ENCODE data around the gene WDR20. TPM values are rescaled to one million over a fixed set of nuclear protein-coding genes. Genes with fewer than 3 reads are reported as not detected.
"Not testable (repeated sequence)": the region's sequence is repeated elsewhere in the genome, so short reads cannot be mapped to it uniquely, and the experiment has no call there.

WDR20 gene
- total and polyA plus RNA-seq, 2 experiments from 2014 or later: 15.1 to 24.9 TPM

DNA sequence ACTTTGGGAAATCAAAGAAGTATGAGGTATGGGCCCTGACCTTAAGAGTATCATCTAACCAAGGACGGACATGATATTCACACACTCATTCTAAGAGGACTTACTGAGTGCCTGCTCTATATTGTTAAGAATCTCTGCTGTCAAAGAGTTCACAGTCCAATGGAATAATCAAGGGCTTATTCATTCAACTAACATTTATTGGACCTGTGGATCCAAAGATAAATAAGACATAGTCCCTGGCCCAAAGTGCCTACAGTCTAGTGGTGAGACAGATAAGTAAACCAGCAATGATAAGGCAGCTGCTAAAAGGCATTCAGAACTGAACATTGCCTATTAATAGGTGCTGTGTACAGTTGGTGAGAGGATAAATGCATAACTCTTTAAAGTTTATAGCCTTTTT lies 11.0 kb downstream of the WDR20 start:
- Histone ChIP-seq H3K4me3 (no peak overlapping the region), H3K27me3 (replicated peaks; ENCODE audit: insufficient read depth) (no peaks in the 10 kb centered on the region), H2AFZ (no peak overlapping the region), H3K4me2 (ENCODE audit: unreplicated experiment) (no peak overlapping the region), H3K4me1 (ENCODE audit: insufficient read depth) (peaks cover 12% of the 10 kb centered on the region), H3K79me2 (ENCODE audit: insufficient read depth) (peaks cover 100% of the 10 kb centered on the region), H3K36me3 (ENCODE audit: low read depth) (no peaks in the 10 kb centered on the region), H3K9me3 (ENCODE audit: low read depth) (no peaks in the 10 kb centered on the region), H3K9me2 (ENCODE audit: insufficient read depth) (no peaks in the 10 kb centered on the region), H3K27ac (no peak overlapping the region), H3K9ac (no peak overlapping the region), H4K20me1 (ENCODE audit: insufficient read depth) (peaks cover 16% of the 10 kb centered on the region), H3F3A (ENCODE audit: insufficient read depth) (peaks cover 17% of the 10 kb centered on the region)
- in situ Hi-C loops (cut with MboI): no loop called here
- TF ChIP-seq EZH2 (IDR thresholded peaks at IDR 0.05; ENCODE audit: insufficient read depth, poor library complexity, severe bottlenecking) (no peak), EZH2phosphoT487 (IDR thresholded peaks at IDR 0.05; ENCODE audit: insufficient read depth, low read depth) (no peak)
- 95 to 100% methylated on average over 1 of the region's 1 CpG for WGBS, 2 experiments (ENCODE audit: low coverage in 1 of 2, low lambda C conversion rate in 2 of 2, missing lambda C conversion rate in 2 of 2)
- DNase-seq: no peak

DNA sequence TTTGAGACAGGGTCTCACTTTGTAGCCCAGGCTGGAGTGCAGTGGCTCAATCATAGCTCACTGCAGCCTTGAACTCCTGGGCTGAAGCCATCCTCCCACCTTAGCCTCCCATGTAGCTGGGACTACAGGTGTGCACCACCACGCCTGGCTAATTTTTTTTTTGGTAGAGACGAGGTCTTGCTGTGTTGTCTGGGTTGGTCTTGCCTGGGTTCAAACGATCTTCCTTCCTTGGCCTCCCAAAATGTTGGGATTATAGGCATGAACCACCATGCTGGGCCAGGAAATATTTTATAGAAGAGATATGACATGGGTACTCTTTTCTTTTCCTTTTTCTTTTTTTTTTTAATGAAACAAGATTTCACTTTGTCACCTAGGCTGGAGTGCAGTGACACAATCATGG lies 11.7 kb downstream of the WDR20 start:
- DNase-seq; H3K36me3 ChIP-seq (ENCODE audit: low read depth); H3K27ac ChIP-seq; H3K9me3 ChIP-seq (ENCODE audit: low read depth); in situ Hi-C loops (cut with MboI); H3K9ac ChIP-seq; H2AFZ ChIP-seq; H3K4me2 ChIP-seq (ENCODE audit: unreplicated experiment); H3K9me2 ChIP-seq (ENCODE audit: insufficient read depth); H3K27me3 ChIP-seq (replicated peaks; ENCODE audit: insufficient read depth); H3K4me3 ChIP-seq: not testable (repeated sequence)
- peaks cover 17% of the 10 kb centered on the region for H3F3A ChIP-seq (ENCODE audit: insufficient read depth)
- H3K4me1 ChIP-seq (ENCODE audit: insufficient read depth): peaks cover 12% of the 10 kb centered on the region
- H3K79me2 ChIP-seq (ENCODE audit: insufficient read depth): peaks cover 100% of the 10 kb centered on the region
- H4K20me1 ChIP-seq (ENCODE audit: insufficient read depth): peaks cover 12% of the 10 kb centered on the region
- 93 to 98% methylated on average over 3 of the region's 3 CpGs for WGBS, 2 experiments (ENCODE audit: low coverage in 1 of 2, low lambda C conversion rate in 2 of 2, missing lambda C conversion rate in 2 of 2)

DNA sequence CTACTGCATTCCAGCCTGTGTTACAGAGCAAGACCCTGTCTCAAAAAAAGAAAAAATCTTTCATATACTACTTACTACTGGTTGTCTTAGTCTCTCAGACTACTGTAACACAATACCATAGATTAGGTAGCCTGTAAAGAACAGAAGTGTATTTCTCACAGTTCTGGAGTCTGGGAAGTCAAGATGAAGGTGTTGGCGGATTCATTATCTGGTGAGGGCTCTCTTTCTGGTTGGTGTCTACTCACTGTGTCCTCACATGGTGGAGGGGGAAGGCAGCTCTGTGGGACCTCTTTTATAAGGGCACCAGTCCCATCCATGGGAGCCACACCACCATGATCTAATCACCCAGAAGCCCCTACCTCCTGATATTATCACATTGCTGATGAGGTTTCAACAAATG lies 14.4 kb downstream of the WDR20 start:
- H3K4me1 ChIP-seq (ENCODE audit: insufficient read depth): peaks cover 12% of the 10 kb centered on the region
- peaks cover 100% of the 10 kb centered on the region for H3K79me2 ChIP-seq (ENCODE audit: insufficient read depth)
- H3K4me3 ChIP-seq: no peak overlapping the region
- H2AFZ ChIP-seq: no peak overlapping the region
- H4K20me1 ChIP-seq (ENCODE audit: insufficient read depth): peaks cover 10% of the 10 kb centered on the region
- no peaks in the 10 kb centered on the region for H3K36me3 ChIP-seq (ENCODE audit: low read depth)
- H3K9me3 ChIP-seq (ENCODE audit: low read depth): no peaks in the 10 kb centered on the region
- TF ChIP-seq EZH2 (IDR thresholded peaks at IDR 0.05; ENCODE audit: insufficient read depth, poor library complexity, severe bottlenecking) (no peak), EZH2phosphoT487 (IDR thresholded peaks at IDR 0.05; ENCODE audit: insufficient read depth, low read depth) (no peak)
- H3K9me2 ChIP-seq (ENCODE audit: insufficient read depth): no peaks in the 10 kb centered on the region
- H3K9ac ChIP-seq: no peak overlapping the region
- no peak overlapping the region for H3K4me2 ChIP-seq (ENCODE audit: unreplicated experiment)
- 94 to 95% methylated on average over 1 of the region's 1 CpG for WGBS, 2 experiments (ENCODE audit: low coverage in 1 of 2, low lambda C conversion rate in 2 of 2, missing lambda C conversion rate in 2 of 2)
- DNase-seq: no peak
- in situ Hi-C loops (cut with MboI): no loop called here
- H3K27ac ChIP-seq: no peak overlapping the region
- no peaks in the 10 kb centered on the region for H3K27me3 ChIP-seq (replicated peaks; ENCODE audit: insufficient read depth)
- peaks cover 17% of the 10 kb centered on the region for H3F3A ChIP-seq (ENCODE audit: insufficient read depth)

GRCh38 chr14:102154821-102155549 lies 15.3 kb downstream of the WDR20 start:
- peaks cover 10% of the 10 kb centered on the region for H4K20me1 ChIP-seq (ENCODE audit: insufficient read depth)
- peaks cover 17% of the 10 kb centered on the region for H3F3A ChIP-seq (ENCODE audit: insufficient read depth)
- no peak for TF ChIP-seq EZH2phosphoT487 (IDR thresholded peaks at IDR 0.05; ENCODE audit: insufficient read depth, low read depth)
- peaks cover 12% of the 10 kb centered on the region for H3K4me1 ChIP-seq (ENCODE audit: insufficient read depth)
- H3K9me3 ChIP-seq (ENCODE audit: low read depth): no peaks in the 10 kb centered on the region
- no peak overlapping the region for H2AFZ ChIP-seq
- WGBS, 2 experiments (ENCODE audit: low coverage in 1 of 2, low lambda C conversion rate in 2 of 2, missing lambda C conversion rate in 2 of 2): 29 to 34% methylated on average over 2 of the region's 2 CpGs
- H3K27ac ChIP-seq: peak overlapping the region; percentile 6; the same call in 1 of the 2 replicates
- no peaks in the 10 kb centered on the region for H3K36me3 ChIP-seq (ENCODE audit: low read depth)
- no peak overlapping the region for H3K4me2 ChIP-seq (ENCODE audit: unreplicated experiment)
- no peaks in the 10 kb centered on the region for H3K27me3 ChIP-seq (replicated peaks; ENCODE audit: insufficient read depth)
- H3K4me3 ChIP-seq: no peak overlapping the region
- H3K9me2 ChIP-seq (ENCODE audit: insufficient read depth): no peaks in the 10 kb centered on the region
- in situ Hi-C loops (cut with MboI): no loop called here
- peaks cover 100% of the 10 kb centered on the region for H3K79me2 ChIP-seq (ENCODE audit: insufficient read depth)
- DNase-seq: peak; percentile 38
- no peak overlapping the region for H3K9ac ChIP-seq

DNA sequence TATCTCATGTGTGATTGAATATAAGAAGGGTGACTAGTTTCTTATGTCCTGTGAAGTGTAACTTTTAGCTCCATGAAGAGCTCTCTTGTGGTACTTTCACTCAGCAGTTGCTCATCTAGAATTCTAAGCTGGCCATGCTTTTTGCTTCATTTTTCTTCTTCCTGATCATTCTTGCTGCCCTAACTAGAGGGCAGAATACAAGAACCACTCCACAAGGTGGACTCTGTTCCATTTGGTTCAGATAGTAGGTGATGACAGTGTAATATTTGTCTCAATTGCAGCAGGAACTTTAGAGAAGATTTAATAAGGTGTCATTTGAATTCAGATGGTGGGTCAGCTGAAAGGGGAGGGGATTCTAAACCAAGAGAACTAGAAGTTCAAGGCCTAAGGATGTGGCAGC lies 17.6 kb downstream of the WDR20 start:
- H3K4me3 ChIP-seq: no peak overlapping the region
- H3F3A ChIP-seq (ENCODE audit: insufficient read depth): peaks cover 17% of the 10 kb centered on the region
- H3K4me2 ChIP-seq (ENCODE audit: unreplicated experiment): no peak overlapping the region
- H3K79me2 ChIP-seq (ENCODE audit: insufficient read depth): peaks cover 100% of the 10 kb centered on the region
- TF ChIP-seq EZH2phosphoT487 (IDR thresholded peaks at IDR 0.05; ENCODE audit: insufficient read depth, low read depth) (no peak), EZH2 (IDR thresholded peaks at IDR 0.05; ENCODE audit: insufficient read depth, poor library complexity, severe bottlenecking) (no peak)
- H3K27me3 ChIP-seq (replicated peaks; ENCODE audit: insufficient read depth): no peaks in the 10 kb centered on the region
- no peak overlapping the region for H3K9ac ChIP-seq
- DNase-seq: no peak
- H2AFZ ChIP-seq: no peak overlapping the region
- H3K9me2 ChIP-seq (ENCODE audit: insufficient read depth): no peaks in the 10 kb centered on the region
- no peaks in the 10 kb centered on the region for H3K36me3 ChIP-seq (ENCODE audit: low read depth)
- H3K27ac ChIP-seq: no peak overlapping the region
- H3K9me3 ChIP-seq (ENCODE audit: low read depth): no peaks in the 10 kb centered on the region
- in situ Hi-C loops (cut with MboI): no loop called here
- H3K4me1 ChIP-seq (ENCODE audit: insufficient read depth): peaks cover 12% of the 10 kb centered on the region
- H4K20me1 ChIP-seq (ENCODE audit: insufficient read depth): peaks cover 18% of the 10 kb centered on the region; the same call in 1 of the 2 replicates

Data from GM23248 (cell line).